ENCODE data around the gene MTCH1. TPM values are rescaled to one million over a fixed set of nuclear protein-coding genes. Genes with fewer than 3 reads are reported as not detected.
"Not testable (repeated sequence)": the region's sequence is repeated elsewhere in the genome, so short reads cannot be mapped to it uniquely, and the experiment has no call there.

The MTCH1 gene
- total RNA-seq, 1 donor from 2014 or later, result 194 TPM

GRCh38 chr6:36997811-36998722 is 12.1 kb upstream of the MTCH1 start:
- no peak for TF ChIP-seq CTCF (IDR thresholded peaks at IDR 0.05)
- ATAC-seq (peak; percentile 76), DNase-seq (peak; percentile 84)
- Histone ChIP-seq H3K4me3 (no peak overlapping the region), H3K36me3 (no peaks in the 10 kb centered on the region), H3K9me3 (no peaks in the 10 kb centered on the region), H3K27ac (peak overlapping the region; percentile 80), H3K4me1 (no peaks in the 10 kb centered on the region), H3K27me3 (no peaks in the 10 kb centered on the region)
- intact Hi-C loops (cut with DNase I), result no loop called here

GRCh38 chr6:36990401-36990800 is 4.4 kb upstream of the MTCH1 start:
- intact Hi-C loops (cut with DNase I); DNase-seq; H3K4me1 ChIP-seq; H3K4me3 ChIP-seq; ATAC-seq; H3K9me3 ChIP-seq; H3K27ac ChIP-seq; H3K36me3 ChIP-seq; H3K27me3 ChIP-seq: not testable (repeated sequence)

GRCh38 chr6:36989264-36989663 is 3.3 kb upstream of the MTCH1 start:
- Histone ChIP-seq H3K27ac (no peak overlapping the region), H3K4me3 (no peak overlapping the region), H3K27me3 (no peaks in the 10 kb centered on the region), H3K4me1 (peaks cover 13% of the 10 kb centered on the region), H3K36me3 (no peaks in the 10 kb centered on the region), H3K9me3 (no peaks in the 10 kb centered on the region)
- intact Hi-C loops (cut with DNase I), result loop anchor here (5.0 kb wide), 1 partner anchor 77 kb away; no protein-coding TSS in a partner anchor
- no peak for TF ChIP-seq CTCF (IDR thresholded peaks at IDR 0.05)
- ATAC-seq (no peak), DNase-seq (no peak)

- H3K27me3 ChIP-seq, result no peaks in the 10 kb centered on the region
- intact Hi-C loops (cut with DNase I), result loop anchor here (5.0 kb wide), 1 partner anchor 74 kb away; no protein-coding TSS in a partner anchor
- no peaks in the 10 kb centered on the region for H3K36me3 ChIP-seq
- ATAC-seq (no peak), DNase-seq (no peak)
- H3K9me3 ChIP-seq, result no peaks in the 10 kb centered on the region
- peak overlapping the region; percentile 98 for H3K27ac ChIP-seq
- peak overlapping the region; percentile 80 for H3K4me3 ChIP-seq
- TF ChIP-seq CTCF (IDR thresholded peaks at IDR 0.05), result no peak
- peaks cover 30% of the 10 kb centered on the region for H3K4me1 ChIP-seq
These were observed 680 bp upstream of the MTCH1 start for GRCh38 chr6:36986704-36987047.

GRCh38 chr6:36985417-36985807 is 584 bp downstream of the MTCH1 start:
- Histone ChIP-seq H3K27me3 (no peaks in the 10 kb centered on the region), H3K27ac (peak overlapping the region; percentile 98), H3K36me3 (no peaks in the 10 kb centered on the region), H3K4me1 (peaks cover 42% of the 10 kb centered on the region), H3K9me3 (no peaks in the 10 kb centered on the region), H3K4me3 (peak overlapping the region; percentile 80)
- TF ChIP-seq CTCF (IDR thresholded peaks at IDR 0.05), result no peak
- ATAC-seq (no peak), DNase-seq (no peak)
- intact Hi-C loops (cut with DNase I), result loop anchor here (5.0 kb wide), 1 partner anchor 73 kb away; no protein-coding TSS in a partner anchor

Measured in upper lobe of right lung (tissue), 1 donor.